HepG2 (cell line): ENCODE measurements around the gene CS. TPM values are rescaled to one million over a fixed set of nuclear protein-coding genes. Genes with fewer than 3 reads are reported as not detected.

ENCODE experiments used
- ATAC-seq: fragments of 200-7000 bp; cut with Tn5 transposase; 3 replicates; pipeline ENCODE4 v1.9.1; 2020; ENCODE audit warnings: mild to moderate bottlenecking, moderate library complexity
- BruUV-seq: library from RNA; stranded (reverse); fragments of 400-500 nt; replicated peaks from 2 replicates; lab custom pipeline; 2021; lab: Mats Ljungman, UMichigan
- CTCF ChIA-PET: fragments of 300-600 bp; formaldehyde crosslinking; extraction: SDS; loops from one replicate; lab custom pipeline; 2021; ENCODE audit warnings: low total read pairs, inconsistent platforms, low intra/inter-chr PET ratio; lab: Yijun Ruan, JAX
- POLR2A ChIA-PET: fragments of 350-600 bp; sonication (Branson Sonifier 250); formaldehyde crosslinking; loops from one replicate; lab custom pipeline; 2020; ENCODE audit warnings: antibody characterized with exemption, inconsistent platforms; lab: Yijun Ruan, JAX
- DNase-seq: peaks from one replicate; pipeline ENCODE4 v3.0.0-alpha.2; 2015; ENCODE audit warnings: low spot score
- FAIRE-seq: peaks from 3 replicates; lab custom pipeline; 2011; peaks lifted over from hg19 to GRCh38; lab: Jason Lieb, UNC
- H2AFZ ChIP-seq: one replicate; pipeline ENCODE4 v1.6.1; 2011; ENCODE audit warnings: low read length, inconsistent platforms
- H3K27ac ChIP-seq: fragments of 300-600 bp; 3 replicates; pipeline ENCODE4 v1.8.0; 2011; ENCODE audit warnings: mixed run types, mild to moderate bottlenecking, mixed read lengths, low read length, inconsistent platforms; ENCODE audit not compliant: insufficient read depth; ENCODE audit errors: extremely low read length
- H3K27me3 ChIP-seq, 2 experiments: fragments of 200-600 bp in 1 of 2; 2 replicates in 1 of 2; 3 replicates in 1 of 2; pipeline versions ENCODE4 v1.6.0 to v1.8.0; 2011; ENCODE audit warnings: low read length in 2 of 2, mild to moderate bottlenecking in 2 of 2, moderate library complexity in 2 of 2, inconsistent platforms in 1 of 2; ENCODE audit not compliant: insufficient read depth in 2 of 2, control insufficient read depth in 1 of 2
- H3K36me3 ChIP-seq, 2 experiments: fragments of 200-600 bp in 1 of 2; replicated peaks in 1 of 2; 2 replicates in 1 of 2; 3 replicates in 1 of 2; pipeline versions ENCODE4 v1.5.1 to v1.8.0; 2011; ENCODE audit warnings: low read length in 2 of 2, inconsistent platforms in 1 of 2; ENCODE audit not compliant: insufficient read depth in 2 of 2, control insufficient read depth in 1 of 2
- H3K4me1 ChIP-seq: 2 replicates; pipeline ENCODE4 v1.5.1; 2012; ENCODE audit warnings: low read length, inconsistent platforms; ENCODE audit not compliant: insufficient read depth
- H3K4me2 ChIP-seq: 2 replicates; pipeline ENCODE4 v1.6.0; 2011; ENCODE audit warnings: low read depth, low read length, inconsistent platforms
- H3K4me3 ChIP-seq, 3 experiments: fragments of 200-600 bp in 1 of 3; sonication (generic), shearing (Covaris generic) in 1 of 3; replicated peaks in 1 of 3; 2 replicates each; pipeline ENCODE4 v1.5.1; 2011 to 2016; ENCODE audit warnings: low read length in 3 of 3, inconsistent platforms in 2 of 3, low read depth in 2 of 3, mild to moderate bottlenecking in 2 of 3, control low read depth in 1 of 3, mixed read lengths in 1 of 3; ENCODE audit not compliant: insufficient read depth in 1 of 3
- H3K79me2 ChIP-seq: one replicate; pipeline ENCODE4 v1.6.1; 2011; ENCODE audit warnings: low read length, inconsistent platforms; ENCODE audit not compliant: insufficient read depth
- H3K9ac ChIP-seq: 2 replicates; pipeline ENCODE4 v1.6.0; 2011; ENCODE audit warnings: mild to moderate bottlenecking, low read depth, low read length, inconsistent platforms; ENCODE audit not compliant: insufficient read depth
- H3K9me3 ChIP-seq: 2 replicates; pipeline ENCODE4 v1.5.1; 2012; ENCODE audit warnings: mild to moderate bottlenecking, low read length
- H4K20me1 ChIP-seq: 2 replicates; pipeline ENCODE4 v1.6.0; 2011; ENCODE audit warnings: inconsistent platforms, mild to moderate bottlenecking, low read length, moderate library complexity; ENCODE audit not compliant: insufficient read depth
- HOXA7 ChIP-seq: sonication (generic); formaldehyde crosslinking; IDR thresholded peaks from 2 replicates; pipeline ENCODE4 v1.8.1; 2022; ENCODE audit warnings: mild to moderate bottlenecking, missing genetic modification reagents, moderate library complexity
- PREB ChIP-seq: sonication (generic); formaldehyde crosslinking; IDR thresholded peaks from 2 replicates; pipeline ENCODE4 v1.4.0; 2020; ENCODE audit warnings: missing genetic modification reagents
- RCOR2 ChIP-seq: IDR thresholded peaks from 2 replicates; pipeline ENCODE4 v1.6.1; 2016; ENCODE audit warnings: missing biosample characterization, missing genetic modification reagents
- THRA ChIP-seq: sonication (generic); formaldehyde crosslinking; IDR thresholded peaks from 2 replicates; pipeline ENCODE4 v1.4.0; 2020; ENCODE audit warnings: missing genetic modification reagents, borderline replicate concordance
- YEATS2 ChIP-seq: sonication (generic); formaldehyde crosslinking; IDR thresholded peaks from 2 replicates; pipeline ENCODE4 v1.4.0; 2020; ENCODE audit warnings: missing genetic modification reagents, borderline replicate concordance
- ZNF841 ChIP-seq: sonication (generic); formaldehyde crosslinking; IDR thresholded peaks from 2 replicates; pipeline ENCODE4 v1.8.1; 2023; ENCODE audit warnings: missing genetic modification reagents, borderline replicate concordance
- WGBS: methylation state at CpG from one replicate; pipeline ENCODE4 v1.1.6; 2017; ENCODE audit warnings: low lambda C conversion rate; 5-methylcytosine and 5-hydroxymethylcytosine counted together
- in situ Hi-C: cut with HindIII; loops from 2 replicates; pipeline ENCODE4 v1.10.0; 2017; ENCODE audit warnings: low pct_unique_long_range_greater_than_20kb; ENCODE audit not compliant: extremely low pct_ligation_motif_present
- intact Hi-C: fragments of 100-400 bp; cut with micrococcal nuclease; formaldehyde crosslinking; loops from one replicate; pipeline ENCODE4 v1.10.0; 2022; ENCODE audit not compliant: unreplicated experiment
- polyA plus RNA-seq, 8 experiments: library from polyadenylated mRNA; depleted of rRNA in 3 of 8; stranded (reverse) in 7 of 8; unstranded in 1 of 8; fragments of >200 nt; fragmentation: Illumina TruSeq in 4 of 8; extraction: Trizol in 4 of 8; gene quantifications; 2 replicates each; pipeline versions ENCODE4 v1.2.1 to v1.2.3, GENCODE V29; 2011 to 2016; ENCODE audit warnings: low read depth in 4 of 8, missing spikeins in 1 of 8, mixed read lengths in 1 of 8; ENCODE audit not compliant: insufficient read depth in 1 of 8
- total RNA-seq, 5 experiments: library from RNA; depleted of rRNA; stranded (reverse); fragments of >200 nt; fragmentation: Illumina TruSeq; extraction: Trizol; gene quantifications; 2 replicates each; pipeline ENCODE4 v1.2.3, GENCODE V29; 2016; ENCODE audit warnings: low read depth in 1 of 5

The CS gene
- total and polyA plus RNA-seq, 2 of the 13 experiments (the other 11 are each of a cell fraction or from before 2014, with no cell fraction given), result 173 to 175 TPM

- no peak for TF ChIP-seq PREB (CRISPR knock-in tag)
- TF ChIP-seq YEATS2, result no peak
- no peak for TF ChIP-seq HOXA7
Observed at GRCh38 chr12:56326126-56326525, 26.0 kb upstream of the CS start (continued).

- ChIA-PET POLR2A (interaction anchor here (1.2 to 1.5 kb wide), 2 partner anchors 8 to 9 kb away, joined by 5 to 6 read pairs; partner anchors contain the start of genes CNPY2 and PAN2), CTCF (no interaction called here)
- no peak for FAIRE-seq
Observed at GRCh38 chr12:56324206-56324605, 24.1 kb upstream of the CS start.

More at GRCh38 chr12:56324206-56324605, 24.1 kb upstream of the CS start:
- H4K20me1 ChIP-seq, result no peaks in the 10 kb centered on the region
- peaks cover 12% of the 10 kb centered on the region for H3K4me1 ChIP-seq
- no peaks in the 10 kb centered on the region for H3K79me2 ChIP-seq
- H3K27me3 ChIP-seq, result no peaks in the 10 kb centered on the region
- DNase-seq, result no peak
- H3K9me3 ChIP-seq, result no peaks in the 10 kb centered on the region
- TF ChIP-seq RCOR2 (CRISPR knock-in tag) (no peak), THRA (CRISPR knock-in tag) (no peak), ZNF841 (CRISPR knock-in tag) (no peak)
- ATAC-seq, result no peak
- H3K36me3 ChIP-seq, result peaks cover 22 to 65% of the 10 kb centered on the region in 2 experiments; a peak in 4 of 5 replicates
- BruUV-seq, result TSS peak; percentile 48
- H2AFZ ChIP-seq, result no peak overlapping the region
- H3K27ac ChIP-seq, result peak overlapping the region; percentile 12
- 95% methylated on average over 6 of the region's 6 CpGs for WGBS
- H3K4me3 ChIP-seq, result no peak overlapping the region
- in situ Hi-C loops (no loop called here), intact Hi-C loops (no loop called here)
- no peak overlapping the region for H3K4me2 ChIP-seq
- no peak overlapping the region for H3K9ac ChIP-seq
